ENCODE data around the gene VANGL1.

VANGL1 gene

DNA sequence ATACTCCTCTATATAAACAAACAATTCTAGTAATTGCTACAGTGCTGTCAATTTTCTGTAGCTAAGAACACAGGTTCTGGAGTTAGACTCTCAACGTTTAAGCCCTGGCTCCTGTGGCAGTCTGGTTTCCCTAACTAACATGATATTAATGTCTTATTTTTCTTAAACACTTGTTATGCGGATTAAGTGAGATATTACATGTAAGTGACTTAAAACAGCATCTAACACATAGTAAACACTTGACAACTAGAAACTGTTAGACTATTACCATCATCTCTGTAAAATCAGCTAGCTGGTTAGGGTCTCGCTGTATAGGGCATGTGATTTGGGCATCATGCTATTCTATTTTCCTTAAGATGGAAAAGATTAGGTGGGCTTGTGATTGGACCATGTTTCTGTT is 2.3 kb downstream of the VANGL1 start:
- no peak for DNase-seq (ENCODE audit: low spot score)

DNA sequence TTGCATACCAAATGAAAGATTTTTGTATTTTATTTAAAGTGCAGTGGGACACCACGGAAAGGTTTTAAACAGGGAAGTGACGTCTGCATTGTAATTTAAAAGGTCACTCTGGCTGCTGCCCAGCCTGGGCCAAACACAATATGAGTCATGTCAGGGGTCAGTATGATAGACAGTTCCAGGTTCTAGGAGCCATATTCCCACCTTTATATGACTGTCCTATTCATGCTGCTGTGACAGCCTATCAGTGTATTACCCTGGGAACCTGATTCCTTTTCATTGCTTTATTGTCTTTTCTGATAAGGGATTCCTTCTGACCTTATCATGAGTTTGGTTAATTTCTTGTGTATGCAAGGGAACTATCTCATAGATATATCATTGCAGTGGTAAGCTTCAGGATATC is 5.3 kb downstream of the VANGL1 start:
- no peak for DNase-seq (ENCODE audit: low spot score)

DNA sequence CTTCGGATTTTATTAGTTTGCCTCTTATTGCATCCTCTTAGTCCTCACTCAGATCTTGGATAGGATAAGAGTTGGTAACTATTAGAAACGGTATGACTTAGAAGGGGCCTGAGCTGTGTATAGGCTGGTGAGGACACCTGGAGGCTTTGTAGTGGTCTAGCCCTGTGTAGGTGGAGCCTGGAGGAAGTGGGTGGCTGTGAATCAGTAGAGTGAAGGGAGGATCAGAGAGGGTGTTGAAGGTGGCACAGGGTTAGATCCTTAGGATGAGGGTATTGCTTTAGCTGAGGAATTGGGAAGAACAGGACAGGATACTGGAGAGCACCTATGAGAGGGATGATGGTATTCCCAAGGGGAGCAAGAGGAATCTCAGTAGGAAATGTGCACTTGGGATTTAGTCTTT is 5.7 kb downstream of the VANGL1 start:
- no peak for DNase-seq (ENCODE audit: low spot score)

DNA sequence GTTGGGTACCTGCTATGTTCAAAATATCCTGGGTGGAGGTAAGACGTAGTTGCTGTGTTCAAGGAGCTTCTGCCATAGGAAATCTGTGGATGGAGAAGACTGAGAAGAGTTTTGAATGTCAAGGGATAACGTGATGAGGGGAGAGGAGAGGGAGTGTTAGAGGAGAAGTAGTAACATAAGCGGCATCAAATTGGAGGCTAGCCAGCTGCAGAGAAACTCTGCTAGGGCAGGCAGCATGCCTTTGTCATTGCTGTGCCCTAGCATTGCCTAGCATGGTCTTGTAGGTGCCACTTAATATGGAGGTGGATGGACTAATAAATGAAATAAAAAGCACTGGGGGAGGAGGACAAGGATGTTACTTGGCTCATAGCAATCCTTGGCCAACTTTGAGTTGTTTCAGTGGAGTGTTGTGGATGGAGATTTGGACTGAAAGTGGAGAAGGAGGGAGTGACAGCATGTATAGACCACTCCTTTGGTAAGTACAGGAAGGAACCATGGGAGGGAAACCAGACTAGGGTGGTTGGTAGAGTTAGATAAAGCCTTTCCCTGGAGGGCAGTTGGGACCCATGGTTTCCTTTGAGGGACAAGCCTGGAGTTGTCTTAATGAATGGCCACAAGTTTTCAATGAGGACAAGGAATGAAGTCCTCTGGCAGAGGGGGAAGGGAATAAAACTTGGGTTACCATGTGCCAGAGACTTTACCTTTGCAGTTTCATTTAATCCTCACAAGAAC is 6.3 kb downstream of the VANGL1 start:
- no peak for DNase-seq (ENCODE audit: low spot score)

DNA sequence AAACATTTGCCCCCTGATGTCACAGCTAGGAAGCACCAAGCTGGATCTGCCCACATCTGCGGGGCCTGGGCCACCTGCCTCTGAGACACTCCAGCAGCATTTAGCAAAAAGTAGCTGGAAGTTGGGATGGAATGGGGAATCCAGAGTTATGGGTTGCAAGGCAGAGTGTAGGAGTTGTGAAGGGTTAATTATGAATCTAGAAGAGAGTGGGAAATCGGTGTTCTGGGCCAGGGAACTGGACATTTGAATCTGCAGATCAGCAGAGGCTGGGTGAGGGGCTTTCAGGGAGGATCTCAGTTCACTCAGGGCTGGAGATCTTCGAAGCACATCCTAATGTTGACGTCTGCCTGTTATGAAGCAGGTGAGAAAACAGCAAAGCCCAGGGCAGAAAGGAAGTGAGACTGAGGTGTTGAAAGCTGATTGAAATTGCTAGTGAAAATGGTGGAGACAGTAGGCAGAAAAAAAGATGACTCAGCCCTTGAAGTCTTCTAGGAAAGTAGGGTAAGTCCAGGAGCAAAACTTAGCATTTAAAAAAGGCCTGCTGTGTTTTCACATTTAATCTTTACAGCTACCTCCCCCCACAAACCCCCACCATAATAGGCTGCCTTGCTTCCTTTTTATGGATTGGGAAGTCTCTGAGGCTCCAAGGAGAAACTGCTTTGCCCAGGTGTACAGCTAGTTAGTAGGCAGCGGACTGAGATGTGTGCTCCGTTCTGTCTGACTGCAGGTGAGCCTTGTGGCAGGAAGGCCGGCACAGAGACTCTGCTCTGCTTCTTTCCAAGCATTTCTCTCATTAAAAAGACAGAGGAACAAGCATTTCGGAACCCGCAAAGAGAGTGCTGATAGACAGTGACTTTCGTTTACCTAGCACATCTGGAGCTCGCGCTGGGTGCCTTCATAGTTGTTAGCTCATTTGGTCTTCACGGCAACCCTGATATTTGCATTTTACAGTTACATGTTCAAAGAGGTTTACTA is 7.2 kb downstream of the VANGL1 start:
- no peak for DNase-seq (ENCODE audit: low spot score)

DNA sequence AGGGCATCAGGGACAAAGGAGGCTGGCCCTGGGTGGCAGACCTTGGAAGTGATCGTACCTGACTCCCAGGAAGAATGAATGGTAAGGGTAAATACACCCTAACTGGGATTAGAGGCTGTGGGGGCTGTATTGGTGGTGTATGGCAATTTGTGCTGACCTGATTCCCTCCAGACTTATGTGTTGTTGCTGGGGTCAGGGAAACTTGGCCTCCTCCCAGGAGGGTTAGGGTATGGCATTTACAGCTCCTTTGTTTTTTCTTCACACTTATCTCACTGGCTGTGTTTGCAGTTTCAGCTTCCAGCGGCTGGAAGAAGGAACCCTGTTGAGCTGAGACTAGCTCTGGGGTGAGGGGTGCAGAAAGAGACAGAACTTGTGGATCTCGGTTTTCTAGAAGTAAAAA is 8.2 kb downstream of the VANGL1 start:
- DNase-seq (ENCODE audit: low spot score) = no peak

DNA sequence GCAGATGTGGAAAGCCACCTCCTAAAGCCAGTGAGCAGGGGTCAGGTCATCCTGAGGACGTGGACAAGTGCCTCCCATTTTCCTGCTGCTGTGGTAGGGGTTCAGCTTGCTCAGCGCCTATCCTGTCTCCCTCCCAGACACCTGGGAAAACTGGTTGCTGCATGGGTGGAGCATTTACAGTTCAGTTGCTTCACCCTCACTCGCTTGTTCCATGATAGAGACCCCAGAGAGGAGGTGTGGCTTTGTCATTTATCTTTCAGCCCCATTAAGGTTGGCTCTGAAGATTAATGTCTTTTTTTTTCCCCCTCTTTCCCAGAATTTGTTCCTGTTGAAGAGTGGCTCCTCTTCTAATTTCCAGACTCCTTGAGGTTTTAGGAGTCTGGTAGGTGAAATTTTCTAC is 9.2 kb downstream of the VANGL1 start:
- DNase-seq (ENCODE audit: low spot score) = no peak

DNA sequence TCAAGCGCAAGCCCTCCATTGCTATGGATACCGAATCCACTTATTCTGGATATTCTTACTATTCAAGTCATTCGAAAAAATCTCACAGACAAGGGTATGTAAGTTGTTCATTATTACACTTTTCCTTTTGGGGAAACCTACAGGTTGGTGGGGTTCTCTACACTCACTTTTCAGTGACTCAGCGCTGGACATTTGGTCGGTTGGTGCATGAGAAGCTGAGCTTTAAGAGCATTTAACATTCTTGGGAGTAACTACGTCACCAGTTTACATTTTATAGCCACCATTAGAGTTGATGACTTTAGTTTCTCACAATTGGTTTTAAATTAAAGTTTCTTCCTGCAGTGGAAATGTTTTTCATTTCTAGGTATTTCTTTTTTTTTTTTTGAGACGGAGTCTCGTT is 9.6 kb downstream of the VANGL1 start:
- DNase-seq (ENCODE audit: low spot score) = no peak

DNA sequence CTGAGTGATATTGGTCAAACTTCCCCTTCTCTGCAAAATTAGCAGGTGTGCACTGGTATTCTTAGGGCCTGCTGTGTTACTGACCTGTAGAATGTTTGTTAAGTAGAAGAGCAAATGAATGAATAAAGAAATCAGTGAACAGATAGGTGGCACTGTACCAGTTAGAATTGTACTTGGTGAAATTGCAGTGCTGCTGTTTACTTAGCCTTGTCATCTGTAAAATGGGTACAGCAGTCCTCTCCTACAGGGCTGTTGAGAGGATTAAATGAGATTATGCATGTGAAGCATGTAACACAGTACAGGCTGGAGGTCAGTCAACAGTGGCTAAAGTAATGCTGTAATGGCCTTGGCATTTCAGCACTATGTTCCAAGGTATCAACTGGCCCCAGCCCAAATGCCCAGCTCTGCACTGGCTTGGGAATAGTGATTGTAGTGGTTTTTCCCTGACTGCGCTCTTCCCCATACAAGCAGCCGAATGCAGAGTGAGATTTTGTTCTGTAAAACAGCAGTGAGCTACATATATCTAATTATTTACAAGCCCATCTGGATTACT is 10.5 kb downstream of the VANGL1 start:
- DNase-seq (ENCODE audit: low spot score) = no peak

DNA sequence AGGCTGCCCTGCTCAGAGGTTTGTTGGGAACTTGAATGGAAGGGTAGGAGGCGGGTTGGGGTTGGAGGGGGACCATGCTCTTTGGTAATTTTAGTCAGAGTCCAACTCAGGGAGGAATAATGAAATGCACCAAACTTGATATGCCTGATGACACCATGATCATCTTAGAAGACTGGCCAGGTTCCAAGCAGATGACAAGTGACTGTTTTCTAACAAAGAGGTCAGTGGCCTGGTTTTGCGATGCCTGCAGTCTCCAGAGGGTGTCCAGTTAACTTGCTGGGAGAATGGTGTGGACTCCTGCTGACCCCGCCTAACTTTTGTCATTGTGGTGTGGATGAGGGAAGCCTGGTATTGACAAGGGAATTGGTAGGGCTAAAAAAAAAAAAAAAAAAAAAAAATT is 12.4 kb downstream of the VANGL1 start:
- no peak for DNase-seq (ENCODE audit: low spot score)

DNA sequence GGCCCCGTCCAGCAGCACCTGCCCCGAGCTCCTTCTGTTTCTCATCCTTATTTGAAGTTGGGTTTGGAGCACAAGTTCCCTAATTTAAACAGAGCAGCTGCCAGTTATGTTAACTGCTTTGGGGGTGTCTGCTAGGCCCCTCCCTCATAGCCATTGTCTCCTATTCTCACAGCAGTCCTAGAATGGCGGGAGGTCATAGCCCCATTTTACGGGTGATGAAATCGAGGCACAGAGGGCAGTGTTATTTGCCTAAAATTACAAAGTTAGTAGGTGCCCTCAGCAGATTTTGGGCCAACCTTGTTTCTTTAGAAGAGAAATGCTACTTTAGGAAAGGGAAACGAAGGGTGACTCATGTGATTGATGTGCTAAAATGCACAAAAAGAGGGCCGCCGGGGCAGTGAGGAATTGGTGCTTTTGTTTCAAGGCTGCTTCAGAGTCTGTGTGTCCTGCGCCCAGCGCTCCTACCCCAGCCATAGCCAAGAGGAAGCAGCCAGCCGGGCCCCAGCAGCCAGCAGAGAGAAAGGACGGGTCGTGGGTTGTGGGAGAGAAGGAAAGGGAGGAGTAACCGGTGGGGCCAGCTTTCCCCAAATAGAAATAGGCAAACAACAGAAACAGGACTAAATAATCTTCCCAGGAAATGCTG is 13.0 kb downstream of the VANGL1 start:
- peak; percentile 35 for DNase-seq (ENCODE audit: low spot score)

DNA sequence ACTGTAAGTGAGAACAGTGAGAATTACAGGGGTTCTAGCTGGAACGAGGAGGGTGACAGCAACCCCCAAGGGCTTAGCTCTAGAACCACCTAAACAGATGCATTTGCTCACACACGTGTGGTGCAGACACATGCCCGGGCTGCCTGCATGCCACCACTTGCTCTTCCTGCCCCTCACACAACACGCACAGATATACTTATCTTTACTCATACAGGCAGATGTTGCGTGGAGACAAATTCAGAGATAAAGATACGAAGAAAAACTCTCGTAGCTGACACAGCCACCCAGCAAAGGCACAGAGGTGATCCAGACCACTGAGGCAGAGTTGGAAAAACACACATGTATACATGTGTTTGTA is 13.5 kb downstream of the VANGL1 start:
- DNase-seq (ENCODE audit: low spot score) = no peak

DNA sequence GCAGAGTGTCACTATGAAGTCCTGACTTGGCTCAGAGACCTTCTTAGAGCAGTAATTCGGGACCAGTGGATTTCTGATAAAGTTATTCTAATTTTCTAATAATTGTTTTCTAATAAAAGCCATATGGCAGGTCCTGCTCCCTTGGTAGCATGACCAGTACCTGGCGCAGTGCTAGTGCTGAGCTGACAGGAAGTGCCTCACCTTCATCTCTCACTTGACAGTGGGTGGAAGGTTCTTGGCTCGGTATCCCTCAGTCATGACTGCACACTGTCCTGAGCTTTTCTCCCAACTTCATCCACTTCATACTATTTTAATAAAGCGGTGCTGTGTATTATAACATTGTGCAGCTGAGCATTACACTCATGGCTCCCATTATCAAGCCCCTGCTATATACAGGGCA is 14.1 kb downstream of the VANGL1 start:
- no peak for DNase-seq (ENCODE audit: low spot score)

DNA sequence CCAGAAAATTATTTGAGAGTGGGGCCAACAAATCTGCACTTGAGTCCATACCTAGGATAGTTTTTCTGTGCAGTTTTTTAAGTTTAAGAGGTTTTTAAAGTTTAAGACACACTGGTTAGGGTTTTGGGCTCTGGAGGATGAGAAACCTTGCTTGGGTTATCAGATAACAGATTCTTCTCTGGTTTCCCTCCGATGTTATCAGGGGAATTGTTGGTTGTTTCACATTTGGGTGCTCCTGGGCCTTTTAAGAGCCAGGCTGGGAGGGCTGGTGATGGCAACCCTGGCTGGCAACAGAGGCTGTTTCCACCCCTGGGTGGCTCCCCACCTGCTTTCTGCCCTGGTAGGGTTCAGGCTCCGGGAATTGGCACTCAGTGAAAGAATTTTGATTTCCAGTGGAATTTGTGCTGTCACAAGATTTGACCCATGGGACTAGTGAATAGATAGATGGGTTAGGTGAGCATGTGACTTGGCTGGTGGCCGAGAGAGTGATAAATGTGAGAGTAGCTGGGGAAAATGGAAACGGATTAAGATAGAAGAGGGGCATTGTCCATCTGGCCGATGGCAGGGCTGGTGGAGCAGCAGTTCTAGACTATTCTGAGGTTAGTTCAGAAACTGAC is 14.8 kb downstream of the VANGL1 start:
- DNase-seq (ENCODE audit: low spot score) = no peak

DNA sequence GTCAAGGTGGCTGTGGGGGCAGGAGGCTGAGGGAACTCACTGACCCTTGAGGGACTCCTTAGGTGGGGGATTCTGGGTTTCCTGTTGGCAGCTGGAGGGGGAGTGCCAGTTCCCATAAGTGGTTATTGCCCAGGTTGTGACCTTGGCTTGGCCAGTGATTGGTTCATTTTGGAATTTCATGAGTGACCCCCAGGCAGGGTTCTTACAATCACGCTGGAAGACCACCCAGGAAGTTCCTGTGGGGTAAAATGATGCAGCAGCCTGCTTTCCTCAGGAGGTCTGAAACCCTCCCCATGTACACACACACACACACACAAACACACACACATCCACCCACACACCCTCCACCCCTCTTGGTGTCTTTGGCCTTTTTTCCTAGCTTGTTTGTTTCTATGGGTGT is 16.9 kb downstream of the VANGL1 start:
- DNase-seq (ENCODE audit: low spot score) = no peak

DNA sequence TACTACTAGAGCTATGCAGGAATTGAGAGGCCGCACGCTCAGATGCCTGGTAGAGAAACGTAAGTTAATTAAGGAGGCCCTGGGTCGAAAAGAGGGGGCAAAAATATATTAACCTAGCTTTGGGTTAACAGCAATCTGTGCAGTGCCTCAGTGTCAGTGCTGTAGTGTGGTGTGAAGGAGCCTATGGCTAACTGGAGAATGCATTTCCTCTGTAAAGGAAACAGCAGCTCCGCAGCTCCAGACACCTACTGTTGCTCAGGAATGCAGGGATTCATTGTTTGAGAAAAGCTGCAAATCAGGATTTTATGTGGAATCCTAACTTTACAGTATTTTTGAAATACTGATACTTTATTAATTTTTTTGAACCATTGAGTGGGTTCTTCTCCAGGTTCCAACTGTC is 18.4 kb downstream of the VANGL1 start:
- no peak for DNase-seq (ENCODE audit: low spot score)

DNA sequence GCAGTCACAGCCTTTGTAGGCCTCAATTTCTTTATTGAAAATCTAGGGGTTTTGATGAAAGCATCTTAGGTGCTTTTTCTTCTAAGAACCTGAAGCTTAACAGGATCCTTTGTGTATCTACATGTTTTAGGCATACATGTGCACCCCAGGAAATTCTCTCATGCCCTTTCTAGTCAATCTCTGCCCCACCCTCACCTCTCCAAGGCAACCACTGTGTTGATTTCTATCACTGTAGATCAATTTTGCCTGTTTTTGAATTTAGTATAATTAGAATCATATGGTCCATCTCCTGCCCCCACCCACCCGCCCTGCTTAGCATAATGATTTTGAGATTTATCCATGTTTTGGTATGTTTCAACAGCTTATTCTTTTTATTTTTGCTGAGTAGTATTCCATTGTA is 19.4 kb downstream of the VANGL1 start:
- no peak for DNase-seq (ENCODE audit: low spot score)

DNA sequence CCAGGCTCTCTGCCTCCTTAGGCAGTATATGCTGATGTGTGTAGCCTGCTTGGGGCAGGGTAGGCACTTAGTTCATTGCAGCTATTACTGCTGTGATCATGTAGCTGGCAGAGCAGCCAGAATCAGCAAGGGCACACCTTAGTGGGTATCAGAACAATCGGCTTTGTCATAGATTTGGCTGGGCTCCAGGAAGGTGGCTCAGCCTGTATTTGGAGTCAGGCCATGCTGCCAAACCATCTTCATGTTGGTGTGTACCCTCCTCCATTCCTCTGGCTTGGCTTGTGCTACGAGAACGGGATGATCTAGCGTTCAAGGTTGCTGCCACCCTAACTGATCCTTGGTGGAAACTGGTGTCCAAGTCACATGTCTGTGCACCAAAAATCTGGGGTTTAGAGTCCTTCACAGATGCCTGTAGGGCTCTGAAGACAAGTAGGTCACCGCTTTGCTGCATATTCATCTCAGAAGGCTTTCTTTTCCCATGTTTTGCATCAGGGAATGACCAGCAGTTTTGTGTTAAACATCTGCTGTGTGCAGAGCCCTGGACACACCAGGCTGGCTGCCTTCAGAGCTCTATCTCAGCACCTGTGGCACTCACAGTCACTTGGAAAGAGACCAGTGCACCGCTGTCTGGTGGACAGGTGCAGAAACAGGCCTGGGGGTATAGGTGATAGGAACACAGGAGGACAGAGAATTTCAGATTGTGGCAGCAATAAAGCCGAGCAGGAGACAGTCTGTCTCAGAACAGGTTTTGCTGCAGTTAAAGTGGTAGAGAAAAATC is 23.7 kb downstream of the VANGL1 start:
- no peak for DNase-seq (ENCODE audit: low spot score)

DNA sequence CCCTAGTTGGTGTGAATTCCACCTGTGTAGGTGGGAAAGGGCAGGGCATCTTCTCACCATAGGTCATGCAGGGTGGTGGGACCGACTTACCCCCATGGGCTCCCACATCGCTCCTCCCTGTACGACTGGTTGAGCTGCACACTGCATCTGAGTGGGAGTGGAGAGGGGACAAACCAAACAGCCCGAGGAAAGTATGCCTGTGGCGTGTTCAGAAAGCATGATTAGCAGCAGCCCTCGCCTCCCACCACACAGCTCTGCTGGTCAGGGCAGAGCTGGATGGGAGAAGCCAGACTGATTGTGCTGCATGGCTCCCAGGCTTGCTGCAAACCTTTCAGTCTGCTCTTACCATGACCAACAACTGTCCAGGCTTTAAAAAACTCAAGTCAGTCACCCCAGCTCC is 24.4 kb downstream of the VANGL1 start:
- no peak for DNase-seq (ENCODE audit: low spot score)

DNA sequence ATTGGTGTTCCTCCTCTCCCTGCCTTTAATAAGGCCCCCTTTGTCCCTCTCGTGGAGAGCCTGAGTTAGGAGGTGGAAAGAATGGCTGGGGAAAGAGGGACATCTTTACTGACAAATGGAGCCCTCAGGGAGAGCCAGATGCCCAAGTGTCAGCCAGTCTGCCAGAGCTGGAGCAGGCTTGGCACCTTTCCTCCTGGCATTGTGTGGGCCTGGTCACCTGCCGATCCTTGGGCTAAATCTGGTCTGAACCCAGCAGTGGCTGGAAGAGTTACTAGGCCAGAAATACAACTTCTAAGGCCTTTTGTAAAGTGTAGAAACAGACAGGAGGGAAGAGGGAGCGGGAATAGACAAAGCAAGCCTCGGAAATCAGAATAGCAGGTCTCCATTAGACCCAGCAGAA is 24.9 kb downstream of the VANGL1 start:
- no peak for DNase-seq (ENCODE audit: low spot score)

DNA sequence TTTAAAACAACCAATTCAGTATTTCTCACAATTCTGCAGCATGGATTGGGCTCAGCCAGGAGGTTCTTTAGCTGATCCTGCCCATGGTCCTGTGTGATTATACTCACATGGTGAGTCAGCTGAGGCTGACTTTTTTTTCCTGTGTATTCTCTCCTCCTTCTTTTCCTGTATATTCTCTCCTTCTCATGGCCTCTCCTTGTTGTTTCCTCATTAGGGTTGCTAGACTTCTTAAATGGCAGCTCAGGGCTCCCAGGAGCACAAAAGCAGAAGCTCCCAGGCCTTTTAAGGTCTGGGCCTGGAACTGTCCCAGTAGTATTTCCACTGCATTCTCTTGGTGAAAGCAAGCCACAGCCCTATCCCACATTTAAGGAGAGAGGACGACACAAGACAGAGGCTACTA is 26.8 kb downstream of the VANGL1 start:
- no peak for DNase-seq (ENCODE audit: low spot score)

Data from AG08396 (cell line).